Measurements from ENCODE around the gene BTF3.
"Not testable (repeated sequence)": the region's sequence is repeated elsewhere in the genome, so short reads cannot be mapped to it uniquely, and the experiment has no call there.

The BTF3 gene

GRCh38 chr5:73498057-73498992, at the start of gene BTF3:
Gene BTF3 (plus strand): TSS chr5:73498442. CDS start chr5:73498668, 226 bp downstream.
- DNase-seq (ENCODE audit: low read depth, low spot score): peak; percentile 83
- peak within 1 kb of the TSS; percentile 87 for H3K27ac ChIP-seq

GRCh38 chr5:73448463-73449136, 49.6 kb upstream of the BTF3 start, which contains the start of gene FOXD1:
Gene FOXD1 (minus strand): TSS chr5:73448777. CDS start chr5:73448362, 415 bp downstream.
- H3K27ac ChIP-seq: peak within 1 kb of the TSS; percentile 63
- peak; percentile 55 for DNase-seq (ENCODE audit: low read depth, low spot score)

- H3K27ac ChIP-seq: no peak overlapping the region
- DNase-seq (ENCODE audit: low read depth, low spot score): no peak
Measured at GRCh38 chr5:73450137-73450536, 48.1 kb upstream of the BTF3 start.

- no peak overlapping the region for H3K27ac ChIP-seq
- no peak for DNase-seq (ENCODE audit: low read depth, low spot score)
Measured at GRCh38 chr5:73450672-73451223, 47.5 kb upstream of the BTF3 start.

GRCh38 chr5:73451224-73452130, 46.8 kb upstream of the BTF3 start:
- no peak overlapping the region for H3K27ac ChIP-seq
- no peak for DNase-seq (ENCODE audit: low read depth, low spot score)

- DNase-seq (ENCODE audit: low read depth, low spot score): no peak
- H3K27ac ChIP-seq: no peak overlapping the region
Measured at GRCh38 chr5:73452215-73452614, 46.0 kb upstream of the BTF3 start.

- DNase-seq (ENCODE audit: low read depth, low spot score): peak; percentile 37
- H3K27ac ChIP-seq: no peak overlapping the region
Measured at GRCh38 chr5:73454379-73455036, 43.7 kb upstream of the BTF3 start.

GRCh38 chr5:73456462-73456861, 41.8 kb upstream of the BTF3 start:
- DNase-seq (ENCODE audit: low read depth, low spot score); H3K27ac ChIP-seq: not testable (repeated sequence)

GRCh38 chr5:73459366-73459765, 38.9 kb upstream of the BTF3 start:
- DNase-seq (ENCODE audit: low read depth, low spot score): no peak
- H3K27ac ChIP-seq: no peak overlapping the region

- DNase-seq (ENCODE audit: low read depth, low spot score): no peak
- no peak overlapping the region for H3K27ac ChIP-seq
Measured at GRCh38 chr5:73460133-73460532, 38.1 kb upstream of the BTF3 start.

- no peak for DNase-seq (ENCODE audit: low read depth, low spot score)
- H3K27ac ChIP-seq: no peak overlapping the region
Measured at GRCh38 chr5:73464016-73464745, 34.1 kb upstream of the BTF3 start.

- DNase-seq (ENCODE audit: low read depth, low spot score); H3K27ac ChIP-seq: not testable (repeated sequence)
Measured at GRCh38 chr5:73468638-73469037, 29.6 kb upstream of the BTF3 start.

GRCh38 chr5:73469878-73470277, 28.4 kb upstream of the BTF3 start:
- no peak for DNase-seq (ENCODE audit: low read depth, low spot score)
- no peak overlapping the region for H3K27ac ChIP-seq

GRCh38 chr5:73471654-73472053, 26.6 kb upstream of the BTF3 start:
- no peak overlapping the region for H3K27ac ChIP-seq
- no peak for DNase-seq (ENCODE audit: low read depth, low spot score)

GRCh38 chr5:73472116-73472515, 26.1 kb upstream of the BTF3 start:
- no peak for DNase-seq (ENCODE audit: low read depth, low spot score)
- no peak overlapping the region for H3K27ac ChIP-seq

GRCh38 chr5:73480500-73480899, 17.7 kb upstream of the BTF3 start:
- DNase-seq (ENCODE audit: low read depth, low spot score): no peak
- no peak overlapping the region for H3K27ac ChIP-seq

GRCh38 chr5:73482383-73483136, 15.7 kb upstream of the BTF3 start:
- no peak for DNase-seq (ENCODE audit: low read depth, low spot score)

GRCh38 chr5:73483676-73484075, 14.6 kb upstream of the BTF3 start:
- no peak for DNase-seq (ENCODE audit: low read depth, low spot score)
- H3K27ac ChIP-seq: no peak overlapping the region

More at GRCh38 chr5:73482383-73483136, 15.7 kb upstream of the BTF3 start:
- no peak overlapping the region for H3K27ac ChIP-seq
